Measurements from ENCODE around the gene EFCAB5.

The EFCAB5 gene

GRCh38 chr17:29909236-29910003, 32.0 kb upstream of the EFCAB5 start:
- DNase-seq (ENCODE audit: extremely low spot score) = no peak
- TF ChIP-seq CTCF (IDR thresholded peaks at IDR 0.05; ENCODE audit: control extremely low read depth, extremely low read depth, low read depth, missing control alignments) = no peak
- CTCF ChIA-PET = interaction anchor here (1.2 to 6.7 kb wide), 4 partner anchors 8 to 102 kb away, joined by 3 to 48 read pairs (median 4); partner anchors contain the start of gene SSH2
- POLR2A ChIA-PET = interaction anchor here (0.6 kb wide), 1 partner anchor 17 kb away, joined by 3 read pairs; no protein-coding TSS in a partner anchor

GRCh38 chr17:29911641-29912177, 29.7 kb upstream of the EFCAB5 start:
- TF ChIP-seq CTCF (IDR thresholded peaks at IDR 0.05; ENCODE audit: control extremely low read depth, extremely low read depth, low read depth, missing control alignments) = no peak
- DNase-seq (ENCODE audit: extremely low spot score) = no peak
- ChIA-PET CTCF (interaction anchor here (1.0 to 6.7 kb wide), 6 partner anchors 11 to 294 kb away, joined by 3 to 48 read pairs (median 4); partner anchors contain the start of gene SSH2), POLR2A (no interaction called here)

GRCh38 chr17:29914819-29915537, 26.5 kb upstream of the EFCAB5 start:
- ChIA-PET POLR2A (no interaction called here), CTCF (interaction anchor here (6.7 kb wide), 1 partner anchor 16 kb away, joined by 48 read pairs; the partner anchor contains the start of gene SSH2)

GRCh38 chr17:29918016-29918415, 23.4 kb upstream of the EFCAB5 start:
- CTCF ChIA-PET = interaction anchor here (1.1 to 5.4 kb wide), 3 partner anchors 9 to 26 kb away, joined by 3 to 48 read pairs (median 3); partner anchors contain the start of gene SSH2
- TF ChIP-seq CTCF (IDR thresholded peaks at IDR 0.05; ENCODE audit: control extremely low read depth, extremely low read depth, low read depth, missing control alignments) = no peak
- POLR2A ChIA-PET = no interaction called here
- DNase-seq (ENCODE audit: extremely low spot score) = no peak

More at GRCh38 chr17:29914819-29915537, 26.5 kb upstream of the EFCAB5 start:
- TF ChIP-seq CTCF (IDR thresholded peaks at IDR 0.05; ENCODE audit: control extremely low read depth, extremely low read depth, low read depth, missing control alignments) = no peak
- no peak for DNase-seq (ENCODE audit: extremely low spot score)

GRCh38 chr17:29918922-29919856, 22.2 kb upstream of the EFCAB5 start:
- POLR2A ChIA-PET = no interaction called here
- TF ChIP-seq CTCF (IDR thresholded peaks at IDR 0.05; ENCODE audit: control extremely low read depth, extremely low read depth, low read depth, missing control alignments) = no peak
- DNase-seq (ENCODE audit: extremely low spot score) = no peak
- CTCF ChIA-PET = interaction anchor here (0.6 to 5.4 kb wide), 10 partner anchors 9 to 304 kb away, joined by 3 to 48 read pairs (median 4); partner anchors contain the start of gene SSH2

Measured in GM10248 (cell line).